HG03039 (cell line): ENCODE data around the gene TMEM61.
"Not testable (repeated sequence)": the region's sequence is repeated elsewhere in the genome, so short reads cannot be mapped to it uniquely, and the experiment has no call there.

ENCODE experiments used
- ATAC-seq: cut with Tn5 transposase; IDR thresholded peaks from one replicate; pipeline ENCODE4 v1.9.1; 2021; ENCODE audit warnings: mild to moderate bottlenecking, moderate library complexity; ENCODE audit not compliant: unreplicated experiment

TMEM61 gene

DNA sequence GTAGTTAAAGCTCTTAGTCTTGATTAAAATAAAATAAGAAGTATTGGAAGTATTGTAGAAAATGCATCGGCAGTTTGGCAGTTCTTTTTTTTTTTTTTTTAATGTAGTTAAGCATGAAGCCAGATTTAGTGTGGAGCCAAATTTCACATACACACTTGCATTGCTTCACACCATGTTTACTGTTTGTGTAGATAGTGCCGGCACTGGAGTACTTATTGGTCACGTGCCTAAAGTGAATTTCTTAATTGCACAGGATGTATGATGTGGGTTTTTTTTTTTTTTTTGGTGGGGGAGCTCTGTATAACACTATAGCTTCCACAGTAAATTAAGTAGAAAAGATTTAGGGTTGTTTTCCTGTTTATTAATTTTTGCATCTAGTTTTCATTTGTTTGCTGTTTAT, 21.2 kb upstream of the TMEM61 start:
- no peak for ATAC-seq

DNA sequence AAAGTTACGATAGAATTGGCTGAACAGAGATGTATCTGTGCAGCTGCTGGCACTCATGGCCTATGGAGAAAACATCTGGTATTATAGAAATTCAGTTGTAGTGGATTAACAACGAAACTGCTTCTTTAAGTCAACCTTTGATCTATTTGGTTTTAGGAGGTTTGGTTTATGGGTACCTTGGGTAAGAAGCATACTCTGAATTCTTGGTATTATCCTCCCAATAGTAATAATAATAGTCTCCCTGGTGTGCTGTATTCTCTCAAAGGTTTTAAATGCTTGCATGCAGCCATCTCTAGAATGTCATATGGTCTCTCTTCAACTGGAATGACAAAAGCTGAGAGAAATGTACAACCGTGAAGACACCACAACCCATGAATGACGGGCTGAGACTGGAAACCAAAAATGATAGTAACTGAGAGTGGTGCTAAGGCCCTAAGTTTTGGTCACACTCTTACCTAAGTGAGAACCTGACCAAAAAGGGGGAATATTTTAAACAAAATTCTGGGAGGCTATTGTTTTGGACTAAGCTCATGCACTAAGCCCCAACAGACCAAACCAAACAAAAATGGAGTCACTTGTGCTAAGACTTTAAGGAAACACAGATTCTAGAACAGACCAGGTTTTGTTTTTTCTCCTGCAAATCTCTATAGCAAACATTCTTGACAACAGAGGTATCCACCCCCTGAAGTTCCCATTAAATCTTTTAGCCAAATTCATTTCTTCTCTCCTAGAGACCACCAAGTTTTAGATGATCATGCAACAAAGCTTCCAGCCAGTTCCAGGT, 17.6 kb upstream of the TMEM61 start:
- no peak for ATAC-seq

GRCh38 chr1:54963829-54964228, 16.6 kb upstream of the TMEM61 start:
- ATAC-seq, result not testable (repeated sequence)

DNA sequence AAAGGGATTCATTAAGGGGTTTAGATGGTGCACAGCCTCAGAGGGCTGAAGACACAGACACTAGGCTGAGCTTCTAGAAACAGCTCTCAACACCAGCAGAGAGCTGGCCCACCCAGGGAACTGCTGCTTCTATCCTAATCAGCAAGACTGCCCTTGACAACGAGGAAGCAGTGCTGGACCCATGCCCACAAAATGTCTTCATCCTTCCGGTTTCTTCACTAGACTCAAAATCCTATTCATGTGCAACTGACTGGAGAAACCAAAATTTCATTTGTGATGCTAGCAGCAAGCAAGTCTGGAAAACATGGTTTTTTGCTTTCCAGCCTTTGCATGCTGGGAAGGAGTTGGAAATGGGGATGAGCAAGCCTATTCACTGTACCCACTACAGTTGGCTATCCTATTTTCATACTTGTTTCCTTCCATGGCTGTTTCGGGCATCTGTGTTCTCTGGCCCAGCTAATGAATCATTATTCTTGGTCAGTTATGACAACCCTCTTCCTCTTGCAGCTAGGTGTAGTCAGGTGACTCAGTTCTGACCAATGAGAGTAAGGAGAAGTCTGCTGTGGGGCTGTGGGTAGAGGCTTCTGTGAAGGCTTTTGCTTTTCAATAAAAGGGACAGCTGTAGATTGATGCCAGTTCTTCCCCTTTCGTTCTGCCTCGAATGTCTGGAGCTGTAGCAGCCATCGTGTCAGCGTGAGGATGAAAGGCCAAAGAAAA, 14.6 kb upstream of the TMEM61 start:
- ATAC-seq, result peak; percentile 91

DNA sequence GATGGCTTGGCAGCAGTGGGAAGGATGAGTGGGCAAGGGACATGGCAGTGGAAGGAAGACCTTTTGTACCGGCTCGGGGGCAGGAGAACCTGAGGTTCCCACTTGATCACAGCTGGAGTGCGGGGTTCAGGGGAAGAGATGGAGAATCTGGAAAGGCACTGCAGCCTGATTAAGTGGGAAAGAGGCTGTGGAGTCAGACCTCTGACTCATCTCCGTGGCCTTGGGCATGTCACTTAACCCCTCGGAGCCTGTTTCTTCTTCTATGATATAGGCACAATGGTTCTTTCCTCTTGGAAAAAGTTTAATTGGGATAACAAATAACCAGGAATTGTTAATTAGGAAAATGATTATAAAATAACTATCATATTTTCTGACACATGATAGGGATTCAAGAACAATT, 13.1 kb upstream of the TMEM61 start:
- ATAC-seq, result no peak

DNA sequence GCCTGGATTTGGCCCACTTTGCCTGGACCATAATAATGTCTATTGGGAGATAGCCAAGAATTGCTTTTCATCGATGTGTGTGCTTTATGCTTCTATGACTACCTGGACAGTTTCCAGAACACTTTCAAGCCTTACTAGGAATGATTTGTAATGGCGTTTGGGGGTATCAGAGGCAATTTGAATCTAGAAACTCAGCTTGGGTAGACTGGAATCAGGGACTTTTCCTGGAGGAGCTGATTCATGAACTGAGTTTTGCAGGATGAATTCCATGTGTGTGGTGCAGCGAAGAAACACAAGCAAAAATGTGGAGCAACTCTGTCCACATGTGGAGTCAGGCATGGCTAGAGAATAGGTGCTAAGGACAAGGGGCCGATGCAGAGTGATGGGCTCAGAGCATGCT, 11.9 kb upstream of the TMEM61 start:
- no peak for ATAC-seq

DNA sequence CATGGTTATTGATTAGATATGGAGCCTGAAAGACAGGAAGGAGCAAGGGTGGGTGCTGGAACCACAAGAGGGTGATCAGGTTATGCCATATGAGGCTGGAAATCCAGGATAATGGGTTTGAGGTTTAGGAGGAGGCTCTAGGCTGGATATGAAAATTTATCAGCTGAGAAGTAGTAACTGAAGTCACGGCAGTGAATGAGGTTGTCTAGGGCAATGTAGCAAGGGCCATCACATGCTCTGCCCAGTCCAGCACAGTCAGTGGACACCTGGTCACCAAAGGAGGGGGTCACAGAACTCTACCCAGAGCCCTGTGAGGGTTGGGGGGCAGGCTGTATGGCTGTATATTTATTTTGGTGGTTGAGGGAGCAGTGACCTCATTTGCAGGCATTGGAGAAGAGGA, 10.5 kb upstream of the TMEM61 start:
- ATAC-seq, result no peak

- ATAC-seq, result no peak
These were observed 9.5 kb upstream of the TMEM61 start for GRCh38 chr1:54970901-54971300.

DNA sequence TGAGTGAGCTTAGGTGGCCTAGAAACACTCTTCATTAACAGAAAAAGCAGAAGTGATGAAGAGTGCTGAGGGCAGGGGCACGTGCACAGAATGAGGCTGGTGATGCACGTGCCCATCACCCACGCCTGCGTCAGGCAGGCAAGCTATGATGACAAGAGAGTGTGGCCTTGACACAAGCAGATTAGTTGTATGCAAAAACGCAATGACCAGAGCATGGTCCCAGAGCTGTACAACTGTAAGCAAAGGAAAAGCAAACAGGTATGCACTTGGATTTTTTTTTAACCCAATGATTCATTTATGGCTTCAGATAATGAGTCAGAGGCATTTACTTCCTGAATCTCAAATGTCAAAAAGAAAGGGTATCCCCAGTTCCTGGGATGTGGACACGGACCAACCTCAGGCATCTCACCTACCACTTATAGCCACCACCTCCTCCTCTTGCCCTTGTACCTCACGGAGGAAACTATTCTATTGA, 9.1 kb upstream of the TMEM61 start:
- peak; percentile 88 for ATAC-seq

DNA sequence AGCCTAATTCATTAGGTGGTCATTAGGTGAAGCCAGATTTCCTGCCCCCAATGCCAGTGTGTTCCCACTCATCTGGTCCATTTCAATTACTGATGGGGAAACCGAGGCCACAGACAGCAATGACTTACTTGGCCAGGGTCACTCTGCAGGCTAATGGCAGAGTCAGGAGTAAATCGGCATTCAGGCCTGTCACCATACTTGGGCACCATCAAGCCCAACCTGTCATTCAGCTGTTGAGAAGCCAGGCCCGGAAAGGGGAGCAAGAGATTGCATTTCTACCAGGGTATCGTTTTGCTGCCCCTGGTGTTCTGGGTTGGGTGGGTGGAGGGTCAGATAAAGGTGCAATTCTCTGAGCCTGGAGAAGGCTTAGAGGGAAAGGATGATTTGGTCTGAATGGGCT, 8.0 kb upstream of the TMEM61 start:
- no peak for ATAC-seq

GRCh38 chr1:54973205-54973921, 7.1 kb upstream of the TMEM61 start:
- no peak for ATAC-seq

DNA sequence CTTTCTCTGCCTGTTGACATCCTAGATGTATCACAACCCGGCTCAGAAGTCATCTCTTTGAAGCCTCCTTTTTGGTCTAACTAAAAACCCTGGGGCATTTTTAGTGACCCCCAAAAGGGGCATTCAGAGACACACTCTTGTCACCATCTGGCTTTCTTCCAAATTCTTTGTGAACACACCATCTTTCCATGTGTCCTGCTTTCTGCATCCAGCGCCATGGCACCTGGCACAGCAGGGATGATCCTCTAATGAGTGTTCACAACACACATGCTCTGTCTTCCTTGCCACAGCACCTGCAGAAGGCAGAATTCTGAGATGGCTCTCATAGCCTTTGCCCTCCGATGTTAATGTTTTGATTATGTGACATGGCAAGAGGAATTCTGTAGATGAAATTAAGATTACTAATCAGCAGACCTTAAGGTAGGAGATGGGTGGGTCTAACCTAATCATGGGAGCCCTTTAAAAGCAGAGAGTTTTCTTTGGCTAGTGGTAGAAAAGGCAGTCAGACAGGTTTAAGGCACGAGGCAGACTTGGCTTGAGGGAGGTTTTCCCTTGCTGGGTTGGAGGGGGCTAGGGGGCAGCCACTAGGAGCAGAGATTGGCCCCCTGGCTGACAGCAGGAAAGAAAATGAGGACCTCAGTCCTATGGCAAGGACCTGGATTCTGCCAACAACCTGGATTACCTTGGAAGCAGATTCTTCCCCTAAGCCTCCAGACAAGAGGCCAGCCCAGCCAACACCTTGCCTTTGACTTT, 4.9 kb upstream of the TMEM61 start:
- ATAC-seq, result no peak

DNA sequence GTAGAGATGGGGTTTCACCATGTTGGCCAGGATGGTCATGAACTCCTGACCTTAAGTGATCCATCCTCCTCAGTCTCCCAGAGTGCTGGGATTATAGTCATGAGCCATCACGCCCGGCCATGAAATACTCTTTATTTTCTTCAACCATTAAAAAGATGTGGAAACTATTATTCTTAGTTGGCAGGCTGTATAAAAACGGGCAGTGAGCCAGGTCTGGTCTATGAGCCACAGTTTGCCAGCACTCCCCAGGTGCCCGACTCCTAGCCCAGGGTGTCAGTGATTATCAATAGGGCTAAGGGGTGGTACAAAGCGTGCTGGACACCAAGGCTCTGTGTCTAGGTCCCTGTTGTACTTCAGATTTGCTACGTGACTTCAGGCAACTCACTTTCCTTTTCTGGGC, 3.7 kb upstream of the TMEM61 start:
- no peak for ATAC-seq

GRCh38 chr1:54977533-54978297, 2.7 kb upstream of the TMEM61 start:
- no peak for ATAC-seq

GRCh38 chr1:54978528-54979326, 1.7 kb upstream of the TMEM61 start:
- no peak for ATAC-seq

GRCh38 chr1:54979327-54979891, 1.0 kb upstream of the TMEM61 start:
- no peak for ATAC-seq

DNA sequence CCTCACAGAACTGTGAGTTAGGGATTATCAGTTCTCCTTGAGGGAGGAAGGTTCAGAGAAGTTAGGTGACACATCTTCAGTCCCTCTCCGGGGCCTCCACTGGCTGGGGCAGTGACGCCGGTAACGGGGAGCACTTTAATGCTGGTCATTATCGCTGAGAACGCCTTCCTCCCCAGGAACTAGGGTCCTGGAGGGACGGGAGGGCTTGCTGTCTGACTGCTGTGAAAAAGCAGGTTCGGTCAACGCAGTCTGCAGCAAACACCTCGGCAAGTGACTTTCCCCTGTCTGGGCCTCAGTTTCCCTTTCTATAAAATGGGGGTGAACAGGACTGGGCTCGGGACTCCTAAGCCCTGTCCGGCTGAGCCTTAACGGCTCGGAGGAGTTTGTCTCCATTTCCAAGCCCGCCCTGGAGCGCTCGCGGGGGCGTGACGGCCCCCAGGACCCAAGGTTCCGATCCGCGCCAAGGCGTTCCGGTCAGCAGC, 341 bp upstream of the TMEM61 start:
- ATAC-seq, result no peak

- no peak for ATAC-seq
These were observed 1.0 kb downstream of the TMEM61 start for GRCh38 chr1:54981466-54981865.

DNA sequence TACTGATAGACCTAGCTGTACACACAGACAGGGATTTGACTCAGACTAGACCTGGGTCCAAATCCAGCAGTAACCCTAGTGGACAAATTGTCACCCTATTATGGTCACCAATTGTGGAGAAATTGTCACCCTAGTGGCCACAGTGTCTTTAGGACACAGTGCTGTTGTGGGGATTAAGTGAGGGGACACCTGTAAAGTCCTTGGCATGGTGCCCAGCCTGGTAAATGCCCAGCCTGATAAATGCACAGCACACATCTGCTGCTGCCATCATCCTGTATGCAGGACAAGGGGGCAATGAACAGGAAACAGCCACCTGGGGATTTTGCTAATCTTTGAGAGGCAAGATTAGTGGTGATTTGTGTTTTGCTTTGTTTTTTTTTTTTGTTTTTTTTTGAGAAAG, 2.3 kb downstream of the TMEM61 start:
- no peak for ATAC-seq
